SK-N-SH (cell line): Measurements from ENCODE around the gene ZEB2.

Experiments used
- CHD2 ChIP-seq: fragments of 150-350 bp; IDR thresholded peaks from 2 replicates; pipeline ENCODE4 v1.6.1; 2018; ENCODE audit warnings: low read length; ENCODE audit not compliant: partially characterized antibody
- CTCF ChIP-seq: fragments of 200-600 bp; sonication (generic); IDR thresholded peaks from 2 replicates; pipeline ENCODE4 v1.6.1; 2017; ENCODE audit warnings: antibody characterized with exemption, mild to moderate bottlenecking, moderate library complexity
- FOXJ3 ChIP-seq: sonication (generic); formaldehyde crosslinking; IDR thresholded peaks from 2 replicates; pipeline ENCODE4 v1.5.1; 2020; ENCODE audit warnings: mild to moderate bottlenecking, missing genetic modification reagents
- RCOR1 ChIP-seq: fragments of 150-350 bp; IDR thresholded peaks from 2 replicates; pipeline ENCODE4 v1.6.1; 2017; ENCODE audit warnings: antibody characterized with exemption, low read length

GRCh38 chr2:144508172-144508851 lies 11.6 kb downstream of the ZEB2 start:
- TF ChIP-seq FOXJ3: no peak
- TF ChIP-seq RCOR1: no peak
- TF ChIP-seq CTCF: no peak
- TF ChIP-seq CHD2: no peak
